ENCODE results near the gene CNTRL. TPM values are rescaled to one million over a fixed set of nuclear protein-coding genes. Genes with fewer than 3 reads are reported as not detected.

The CNTRL gene
- total RNA-seq, 1 donor from 2014 or later = 26.3 TPM

- TF ChIP-seq CTCF (IDR thresholded peaks at IDR 0.05) = no peak
- peaks cover 61% of the 10 kb centered on the region for H3K36me3 ChIP-seq
- no peak for DNase-seq
Observed at GRCh38 chr9:121135642-121136041, 60.9 kb downstream of the CNTRL start.

GRCh38 chr9:121138561-121138960 is 63.8 kb downstream of the CNTRL start:
- no peak for TF ChIP-seq CTCF (IDR thresholded peaks at IDR 0.05)
- intact Hi-C loops (cut with DNase I) = no loop called here
- Histone ChIP-seq H3K4me3 (no peak overlapping the region), H3K27ac (no peak overlapping the region), H3K36me3 (peaks cover 83% of the 10 kb centered on the region), H3K27me3 (ENCODE audit: low read depth) (no peaks in the 10 kb centered on the region), H3K4me1 (no peaks in the 10 kb centered on the region), H3K9me3 (no peaks in the 10 kb centered on the region)
- ATAC-seq (no peak), DNase-seq (no peak)

More at GRCh38 chr9:121135642-121136041, 60.9 kb downstream of the CNTRL start:
- no peak for ATAC-seq
- peaks cover 7% of the 10 kb centered on the region for H3K4me1 ChIP-seq
- no peaks in the 10 kb centered on the region for H3K27me3 ChIP-seq (ENCODE audit: low read depth)
- H3K9me3 ChIP-seq = no peaks in the 10 kb centered on the region
- H3K4me3 ChIP-seq = no peak overlapping the region
- no peak overlapping the region for H3K27ac ChIP-seq
- intact Hi-C loops (cut with DNase I) = no loop called here

- DNase-seq (no peak), ATAC-seq (no peak)
- no peak for TF ChIP-seq CTCF (IDR thresholded peaks at IDR 0.05)
- Histone ChIP-seq H3K27ac (no peak overlapping the region), H3K36me3 (peaks cover 87% of the 10 kb centered on the region), H3K4me1 (no peaks in the 10 kb centered on the region), H3K9me3 (no peaks in the 10 kb centered on the region), H3K27me3 (ENCODE audit: low read depth) (no peaks in the 10 kb centered on the region), H3K4me3 (no peak overlapping the region)
- intact Hi-C loops (cut with DNase I) = no loop called here
Observed at GRCh38 chr9:121138973-121139372, 64.2 kb downstream of the CNTRL start.

- H3K36me3 ChIP-seq = peaks cover 97% of the 10 kb centered on the region
- TF ChIP-seq CTCF (IDR thresholded peaks at IDR 0.05) = no peak
- no peaks in the 10 kb centered on the region for H3K4me1 ChIP-seq
- H3K9me3 ChIP-seq = no peaks in the 10 kb centered on the region
- intact Hi-C loops (cut with DNase I) = no loop called here
- no peak overlapping the region for H3K4me3 ChIP-seq
- DNase-seq = no peak
- ATAC-seq = no peak
- H3K27ac ChIP-seq = no peak overlapping the region
- no peaks in the 10 kb centered on the region for H3K27me3 ChIP-seq (ENCODE audit: low read depth)
Observed at GRCh38 chr9:121140162-121140561, 65.4 kb downstream of the CNTRL start.

GRCh38 chr9:121141306-121141705 is 66.6 kb downstream of the CNTRL start:
- no peak for ATAC-seq
- Histone ChIP-seq H3K27ac (no peak overlapping the region), H3K4me1 (no peaks in the 10 kb centered on the region), H3K27me3 (ENCODE audit: low read depth) (no peaks in the 10 kb centered on the region), H3K36me3 (peaks cover 97% of the 10 kb centered on the region), H3K4me3 (no peak overlapping the region), H3K9me3 (no peaks in the 10 kb centered on the region)
- no peak for DNase-seq
- intact Hi-C loops (cut with DNase I) = no loop called here
- no peak for TF ChIP-seq CTCF (IDR thresholded peaks at IDR 0.05)

- H3K4me1 ChIP-seq = no peaks in the 10 kb centered on the region
- H3K27ac ChIP-seq = no peak overlapping the region
- no peaks in the 10 kb centered on the region for H3K9me3 ChIP-seq
- no peak overlapping the region for H3K4me3 ChIP-seq
- peaks cover 99% of the 10 kb centered on the region for H3K36me3 ChIP-seq
- intact Hi-C loops (cut with DNase I) = no loop called here
- ATAC-seq (no peak), DNase-seq (no peak)
- no peaks in the 10 kb centered on the region for H3K27me3 ChIP-seq (ENCODE audit: low read depth)
- no peak for TF ChIP-seq CTCF (IDR thresholded peaks at IDR 0.05)
Observed at GRCh38 chr9:121141706-121142105, 67.0 kb downstream of the CNTRL start.

Measured in lower lobe of right lung (tissue), 2 donors.